ENCODE measurements around the gene IL5.

GRCh38 chr5:132526290-132526973, 16.9 kb downstream of the IL5 start:
- no peak for TF ChIP-seq POLR2A (IDR thresholded peaks at IDR 0.05)
- TF ChIP-seq, protein P1, sequence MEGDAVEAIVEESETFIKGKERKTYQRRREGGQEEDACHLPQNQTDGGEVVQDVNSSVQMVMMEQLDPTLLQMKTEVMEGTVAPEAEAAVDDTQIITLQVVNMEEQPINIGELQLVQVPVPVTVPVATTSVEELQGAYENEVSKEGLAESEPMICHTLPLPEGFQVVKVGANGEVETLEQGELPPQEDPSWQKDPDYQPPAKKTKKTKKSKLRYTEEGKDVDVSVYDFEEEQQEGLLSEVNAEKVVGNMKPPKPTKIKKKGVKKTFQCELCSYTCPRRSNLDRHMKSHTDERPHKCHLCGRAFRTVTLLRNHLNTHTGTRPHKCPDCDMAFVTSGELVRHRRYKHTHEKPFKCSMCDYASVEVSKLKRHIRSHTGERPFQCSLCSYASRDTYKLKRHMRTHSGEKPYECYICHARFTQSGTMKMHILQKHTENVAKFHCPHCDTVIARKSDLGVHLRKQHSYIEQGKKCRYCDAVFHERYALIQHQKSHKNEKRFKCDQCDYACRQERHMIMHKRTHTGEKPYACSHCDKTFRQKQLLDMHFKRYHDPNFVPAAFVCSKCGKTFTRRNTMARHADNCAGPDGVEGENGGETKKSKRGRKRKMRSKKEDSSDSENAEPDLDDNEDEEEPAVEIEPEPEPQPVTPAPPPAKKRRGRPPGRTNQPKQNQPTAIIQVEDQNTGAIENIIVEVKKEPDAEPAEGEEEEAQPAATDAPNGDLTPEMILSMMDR (IDR thresholded peaks at IDR 0.05) = peak; percentile 61 to 93 (median 74)

Data from upper lobe of left lung (tissue), 4 donors.